ENCODE results near the gene SIRT7.
A peak's percentile ranks its signal among the peaks of the same experiment; 100 is the strongest.

GRCh38 chr17:81869221-81870130, 48.5 kb downstream of the SIRT7 start:
- TF ChIP-seq CTCF (IDR thresholded peaks at IDR 0.05; ENCODE audit: extremely low read depth in 1 of 2, insufficient read depth in 1 of 2, low read depth in 1 of 2, low read length in 2 of 2), result peak; percentile 89 to 90
- no peak for TF ChIP-seq GATA2 (IDR thresholded peaks at IDR 0.05; ENCODE audit: insufficient read depth, insufficient read length, low read depth, low read length)
